ENCODE measurements around the gene PODXL2. TPM values are rescaled to one million over a fixed set of nuclear protein-coding genes. Genes with fewer than 3 reads are reported as not detected.

Gene PODXL2
- polyA plus RNA-seq, 1 donor (not counting 4 experiments of a cell fraction or from before 2014, with no cell fraction given), result 1.6 TPM

DNA sequence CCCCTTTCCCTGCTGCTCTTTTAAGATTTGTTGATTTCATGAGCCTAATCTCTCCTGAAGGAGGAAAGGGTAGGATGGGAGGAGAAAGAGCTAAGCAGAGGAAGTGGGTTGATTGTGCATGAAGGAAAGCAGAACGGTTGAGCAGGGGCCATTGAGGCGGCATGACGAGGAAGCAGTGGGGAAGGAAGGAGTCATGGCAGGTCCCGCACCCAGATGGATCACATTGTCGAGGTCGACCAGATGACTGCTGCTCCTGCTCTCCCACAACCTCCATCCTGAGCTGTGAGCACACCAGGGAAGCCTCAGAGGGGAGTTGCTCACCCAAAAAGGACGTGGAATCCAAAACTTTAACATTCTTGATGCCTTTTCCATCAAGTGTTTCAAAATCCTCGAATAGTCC lies 86.5 kb downstream of the PODXL2 start:
- dilution Hi-C loops (cut with MboI; ENCODE audit: extremely low pct_ligation_motif_present, low sequenced_read_pairs), result no loop called here
- Histone ChIP-seq H3K79me2 (ENCODE audit: control insufficient read depth, insufficient read depth, low read length) (no peaks in the 10 kb centered on the region), H3K4me2 (ENCODE audit: control insufficient read depth, extremely low read depth, insufficient read depth, low read depth, low read length) (no peak overlapping the region), H3K9me3 (ENCODE audit: control insufficient read depth, low read depth, low read length) (no peaks in the 10 kb centered on the region), H3K27ac (ENCODE audit: control insufficient read depth, insufficient read depth, low read length) (no peak overlapping the region), H4K20me1 (ENCODE audit: control insufficient read depth, extremely low read depth, insufficient read depth, low read length) (no peaks in the 10 kb centered on the region), H3K4me1 (ENCODE audit: control insufficient read depth, extremely low read depth, insufficient read depth, low read length) (peaks cover 7% of the 10 kb centered on the region), H3K4me3 (ENCODE audit: control insufficient read depth in 2 of 3, extremely low read depth in 1 of 3, insufficient read depth in 2 of 3, low read depth in 1 of 3, low read length in 3 of 3) (no peak overlapping the region), H2AFZ (ENCODE audit: control insufficient read depth, low read length) (no peak overlapping the region), H3K36me3 (ENCODE audit: control insufficient read depth in 2 of 2, extremely low read depth in 1 of 2, insufficient read depth in 2 of 2, low read length in 2 of 2) (peaks cover 0 to 5% of the 10 kb centered on the region in 2 experiments), H3K9ac (ENCODE audit: control insufficient read depth, extremely low read depth, insufficient read depth, low read length) (no peak overlapping the region), H3K9me1 (ENCODE audit: control insufficient read depth, extremely low read depth, insufficient read depth, low read length) (no peaks in the 10 kb centered on the region), H3K27me3 (ENCODE audit: control insufficient read depth, extremely low read depth, insufficient read depth, low read length) (no peaks in the 10 kb centered on the region)
- FAIRE-seq, result no peak
- TF ChIP-seq, protein P1, sequence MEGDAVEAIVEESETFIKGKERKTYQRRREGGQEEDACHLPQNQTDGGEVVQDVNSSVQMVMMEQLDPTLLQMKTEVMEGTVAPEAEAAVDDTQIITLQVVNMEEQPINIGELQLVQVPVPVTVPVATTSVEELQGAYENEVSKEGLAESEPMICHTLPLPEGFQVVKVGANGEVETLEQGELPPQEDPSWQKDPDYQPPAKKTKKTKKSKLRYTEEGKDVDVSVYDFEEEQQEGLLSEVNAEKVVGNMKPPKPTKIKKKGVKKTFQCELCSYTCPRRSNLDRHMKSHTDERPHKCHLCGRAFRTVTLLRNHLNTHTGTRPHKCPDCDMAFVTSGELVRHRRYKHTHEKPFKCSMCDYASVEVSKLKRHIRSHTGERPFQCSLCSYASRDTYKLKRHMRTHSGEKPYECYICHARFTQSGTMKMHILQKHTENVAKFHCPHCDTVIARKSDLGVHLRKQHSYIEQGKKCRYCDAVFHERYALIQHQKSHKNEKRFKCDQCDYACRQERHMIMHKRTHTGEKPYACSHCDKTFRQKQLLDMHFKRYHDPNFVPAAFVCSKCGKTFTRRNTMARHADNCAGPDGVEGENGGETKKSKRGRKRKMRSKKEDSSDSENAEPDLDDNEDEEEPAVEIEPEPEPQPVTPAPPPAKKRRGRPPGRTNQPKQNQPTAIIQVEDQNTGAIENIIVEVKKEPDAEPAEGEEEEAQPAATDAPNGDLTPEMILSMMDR (optimal IDR thresholded peaks at IDR 0.05 in 1 of 3, IDR thresholded peaks at IDR 0.05 in 1 of 3, conservative IDR thresholded peaks at IDR 0.05 in 1 of 3; ENCODE audit: extremely low read depth in 1 of 3, insufficient read depth in 2 of 3, low read length in 3 of 3), result no peak
- TF ChIP-seq EZH2 (IDR thresholded peaks at IDR 0.05; ENCODE audit: low read length), result no peak
- DNase-seq (ENCODE audit: low read depth, low spot score), result no peak

DNA sequence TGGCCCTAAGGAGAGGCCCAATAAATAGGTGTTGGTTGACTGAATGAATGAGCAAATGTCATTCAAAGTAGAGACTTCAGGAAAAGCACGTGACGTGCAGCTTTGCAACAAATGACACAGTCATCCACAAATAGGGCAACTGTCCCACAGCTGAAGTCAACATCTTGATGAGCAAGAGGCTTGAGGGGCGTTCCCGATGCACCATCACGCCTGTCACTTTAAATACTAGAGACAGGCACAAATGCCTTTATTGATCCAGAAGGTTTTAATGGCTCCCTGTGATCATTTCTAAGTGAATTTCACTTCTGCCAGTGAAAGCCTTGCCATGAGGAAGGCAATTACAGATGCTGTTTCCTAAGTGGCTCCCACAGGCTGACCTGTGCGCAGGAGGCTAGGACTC lies 87.4 kb downstream of the PODXL2 start:
- no peak for DNase-seq (ENCODE audit: low read depth, low spot score)
- no peak overlapping the region for H3K9ac ChIP-seq (ENCODE audit: control insufficient read depth, extremely low read depth, insufficient read depth, low read length)
- H3K4me3 ChIP-seq (ENCODE audit: control insufficient read depth in 2 of 3, extremely low read depth in 1 of 3, insufficient read depth in 2 of 3, low read depth in 1 of 3, low read length in 3 of 3), result no peak overlapping the region
- no peaks in the 10 kb centered on the region for H3K9me1 ChIP-seq (ENCODE audit: control insufficient read depth, extremely low read depth, insufficient read depth, low read length)
- H2AFZ ChIP-seq (ENCODE audit: control insufficient read depth, low read length), result no peak overlapping the region
- H3K4me2 ChIP-seq (ENCODE audit: control insufficient read depth, extremely low read depth, insufficient read depth, low read depth, low read length), result no peak overlapping the region
- no peak overlapping the region for H3K27ac ChIP-seq (ENCODE audit: control insufficient read depth, insufficient read depth, low read length)
- dilution Hi-C loops (cut with MboI; ENCODE audit: extremely low pct_ligation_motif_present, low sequenced_read_pairs), result no loop called here
- no peaks in the 10 kb centered on the region for H3K4me1 ChIP-seq (ENCODE audit: control insufficient read depth, extremely low read depth, insufficient read depth, low read length)
- H3K79me2 ChIP-seq (ENCODE audit: control insufficient read depth, insufficient read depth, low read length), result no peaks in the 10 kb centered on the region
- FAIRE-seq, result no peak
- TF ChIP-seq, protein P1 (optimal IDR thresholded peaks at IDR 0.05 in 1 of 3, IDR thresholded peaks at IDR 0.05 in 1 of 3, conservative IDR thresholded peaks at IDR 0.05 in 1 of 3; ENCODE audit: extremely low read depth in 1 of 3, insufficient read depth in 2 of 3, low read length in 3 of 3), result no peak
- no peak for TF ChIP-seq EZH2 (IDR thresholded peaks at IDR 0.05; ENCODE audit: low read length)
- no peaks in the 10 kb centered on the region for H4K20me1 ChIP-seq (ENCODE audit: control insufficient read depth, extremely low read depth, insufficient read depth, low read length)
- no peaks in the 10 kb centered on the region for H3K27me3 ChIP-seq (ENCODE audit: control insufficient read depth, extremely low read depth, insufficient read depth, low read length)
- peaks cover 0 to 5% of the 10 kb centered on the region in 2 experiments for H3K36me3 ChIP-seq (ENCODE audit: control insufficient read depth in 2 of 2, extremely low read depth in 1 of 2, insufficient read depth in 2 of 2, low read length in 2 of 2)
- H3K9me3 ChIP-seq (ENCODE audit: control insufficient read depth, low read depth, low read length), result no peaks in the 10 kb centered on the region

All from keratinocyte (primary cell).